SK-N-MC (cell line): ENCODE results near the gene PDE11A.
A peak's percentile ranks its signal among the peaks of the same experiment; 100 is the strongest.

Experiments
- DNase-seq: peaks from one replicate; pipeline ENCODE4 v3.0.0-alpha.2; 2011; ENCODE audit warnings: low read depth, low spot score
- H3K27ac ChIP-seq: fragments of 200-600 bp; sonication (generic); 2 replicates; pipeline ENCODE4 v1.5.1; 2016; ENCODE audit warnings: mixed run types
- H3K36me3 ChIP-seq: fragments of 200-600 bp; sonication (generic); 2 replicates; pipeline ENCODE4 v1.6.1; 2017; ENCODE audit warnings: antibody characterized with exemption, low read length, mixed read lengths; ENCODE audit not compliant: insufficient read depth
- H3K4me3 ChIP-seq: fragments of 200-600 bp; sonication (generic); 2 replicates; pipeline ENCODE4 v1.5.1; 2016
- H3K9ac ChIP-seq: fragments of 200-600 bp; sonication (generic); 2 replicates; pipeline ENCODE4 v1.8.0; 2017; ENCODE audit warnings: mixed run types, mixed read lengths; ENCODE audit not compliant: insufficient read length
- H3K9me3 ChIP-seq: fragments of 200-600 bp; sonication (generic); 2 replicates; pipeline ENCODE4 v1.6.1; 2017; ENCODE audit warnings: low read depth, mild to moderate bottlenecking, antibody characterized with exemption, low read length, moderate library complexity, mixed read lengths
- EZH2 ChIP-seq: fragments of 200-600 bp; sonication (generic); IDR thresholded peaks from one replicate; pipeline ENCODE4 v1.6.1; 2017; ENCODE audit warnings: antibody characterized with exemption
- FOXP2 ChIP-seq: optimal IDR thresholded peaks from 2 replicates; pipeline ENCODE3; 2011; ENCODE audit warnings: mild to moderate bottlenecking, moderate library complexity; ENCODE audit not compliant: insufficient read depth; ENCODE audit errors: extremely low read length, control extremely low read depth
- POLR2AphosphoS5 ChIP-seq: IDR thresholded peaks from 2 replicates; pipeline ENCODE4 v1.6.1; 2012; ENCODE audit warnings: mild to moderate bottlenecking, low read depth, low read length, borderline replicate concordance

PDE11A gene

GRCh38 chr2:178008636-178009289 lies 63.8 kb downstream of the PDE11A start:
- Histone ChIP-seq H3K9me3 (no peaks in the 10 kb centered on the region), H3K4me3 (no peak overlapping the region), H3K9ac (no peak overlapping the region), H3K27ac (no peak overlapping the region), H3K36me3 (no peaks in the 10 kb centered on the region)
- no peak for DNase-seq
- no peak for TF ChIP-seq EZH2
- no peak for TF ChIP-seq POLR2AphosphoS5
- no peak for TF ChIP-seq FOXP2

- Histone ChIP-seq H3K9me3 (no peaks in the 10 kb centered on the region), H3K27ac (no peak overlapping the region), H3K4me3 (no peak overlapping the region), H3K9ac (no peak overlapping the region), H3K36me3 (no peaks in the 10 kb centered on the region)
- TF ChIP-seq POLR2AphosphoS5, result no peak
- TF ChIP-seq FOXP2, result no peak
- TF ChIP-seq EZH2, result no peak
- no peak for DNase-seq
Measured at GRCh38 chr2:178006710-178007109, 65.9 kb downstream of the PDE11A start.

GRCh38 chr2:178005756-178006155 lies 66.8 kb downstream of the PDE11A start:
- Histone ChIP-seq H3K27ac (no peak overlapping the region), H3K9ac (no peak overlapping the region), H3K9me3 (no peaks in the 10 kb centered on the region), H3K4me3 (no peak overlapping the region), H3K36me3 (no peaks in the 10 kb centered on the region)
- no peak for DNase-seq
- TF ChIP-seq EZH2 (no peak), POLR2AphosphoS5 (no peak), FOXP2 (no peak)

- Histone ChIP-seq H3K9ac (no peak overlapping the region), H3K4me3 (no peak overlapping the region), H3K36me3 (no peaks in the 10 kb centered on the region), H3K9me3 (no peaks in the 10 kb centered on the region), H3K27ac (no peak overlapping the region)
- no peak for DNase-seq
- no peak for TF ChIP-seq EZH2
- no peak for TF ChIP-seq FOXP2
- TF ChIP-seq POLR2AphosphoS5, result no peak
Measured at GRCh38 chr2:178002038-178002437, 70.5 kb downstream of the PDE11A start.

GRCh38 chr2:177998996-177999395 lies 73.6 kb downstream of the PDE11A start:
- Histone ChIP-seq H3K4me3 (no peak overlapping the region), H3K9ac (no peak overlapping the region), H3K27ac (no peak overlapping the region), H3K36me3 (no peaks in the 10 kb centered on the region), H3K9me3 (no peaks in the 10 kb centered on the region)
- TF ChIP-seq EZH2 (no peak), FOXP2 (no peak), POLR2AphosphoS5 (no peak)
- DNase-seq, result no peak

GRCh38 chr2:177998006-177998405 lies 74.6 kb downstream of the PDE11A start:
- TF ChIP-seq FOXP2, result no peak
- TF ChIP-seq EZH2, result no peak
- TF ChIP-seq POLR2AphosphoS5, result no peak
- H3K36me3 ChIP-seq, result no peaks in the 10 kb centered on the region
- H3K4me3 ChIP-seq, result no peak overlapping the region
- no peak overlapping the region for H3K27ac ChIP-seq
- H3K9ac ChIP-seq, result no peak overlapping the region
- no peaks in the 10 kb centered on the region for H3K9me3 ChIP-seq
- no peak for DNase-seq

- TF ChIP-seq FOXP2, result no peak
- no peak for TF ChIP-seq POLR2AphosphoS5
- no peak for TF ChIP-seq EZH2
- H3K9me3 ChIP-seq, result no peaks in the 10 kb centered on the region
- H3K27ac ChIP-seq, result no peak overlapping the region
- H3K4me3 ChIP-seq, result no peak overlapping the region
- DNase-seq, result no peak
- no peak overlapping the region for H3K9ac ChIP-seq
- no peaks in the 10 kb centered on the region for H3K36me3 ChIP-seq
Measured at GRCh38 chr2:177992992-177993391, 79.6 kb downstream of the PDE11A start.

- Histone ChIP-seq H3K9me3 (no peaks in the 10 kb centered on the region), H3K27ac (no peak overlapping the region), H3K4me3 (no peak overlapping the region), H3K9ac (no peak overlapping the region), H3K36me3 (no peaks in the 10 kb centered on the region)
- TF ChIP-seq FOXP2 (no peak), POLR2AphosphoS5 (no peak), EZH2 (no peak)
- no peak for DNase-seq
Measured at GRCh38 chr2:177989029-177989885, 83.3 kb downstream of the PDE11A start.

- H3K9ac ChIP-seq, result no peak overlapping the region
- H3K36me3 ChIP-seq, result no peaks in the 10 kb centered on the region
- peak; percentile 90 for DNase-seq
- no peak for TF ChIP-seq FOXP2
- no peak for TF ChIP-seq POLR2AphosphoS5
- no peak for TF ChIP-seq EZH2
- H3K27ac ChIP-seq, result peak overlapping the region; percentile 37; the same call in 1 of the 2 replicates
- peak overlapping the region; percentile 40; the same call in 1 of the 2 replicates for H3K4me3 ChIP-seq
- H3K9me3 ChIP-seq, result no peaks in the 10 kb centered on the region
Measured at GRCh38 chr2:177984749-177985148, 87.8 kb downstream of the PDE11A start.
